Natural killer cell treated with Interleukin-12 subunit alpha and Interleukin-12 subunit beta and Interleukin-15 and Interleukin-18, amount 100 ng/mL, for 72 hours (primary cell): ENCODE results near the gene ZNF550. TPM values are rescaled to one million over a fixed set of nuclear protein-coding genes. Genes with fewer than 3 reads are reported as not detected.
A peak's percentile ranks its signal among the peaks of the same experiment; 100 is the strongest.
"Not testable (repeated sequence)": the region's sequence is repeated elsewhere in the genome, so short reads cannot be mapped to it uniquely, and the experiment has no call there.

Source experiments
- ATAC-seq, 2 donors: fragments of 150-1000 bp; cut with Tn5 transposase in 1 of 2; sonication (Bioruptor Pico), chemical (Tn5 transposase) in 1 of 2; 2 replicates each; pipeline ENCODE4 v1.10.0; 2021
- DNase-seq: peaks from one replicate; pipeline ENCODE4 v3.0.0; 2022; ENCODE audit warnings: low spot score
- H3K27ac Mint-ChIP-seq, 2 donors: 1 replicate in 1 of 2; 2 replicates in 1 of 2; pipeline ENCODE4 v1.8.0; 2022; ENCODE audit warnings: mixed read lengths in 2 of 2, mild to moderate bottlenecking in 1 of 2, moderate library complexity in 1 of 2
- H3K27me3 Mint-ChIP-seq, 2 donors: 1 replicate in 1 of 2; 2 replicates in 1 of 2; pipeline ENCODE4 v1.8.0; 2022; ENCODE audit warnings: mixed read lengths in 2 of 2
- H3K36me3 Mint-ChIP-seq: one replicate; pipeline ENCODE4 v1.8.0; 2022; ENCODE audit warnings: mixed read lengths
- H3K4me1 Mint-ChIP-seq, 2 donors: 1 replicate in 1 of 2; 2 replicates in 1 of 2; pipeline ENCODE4 v1.8.0; 2022; ENCODE audit warnings: low read depth in 2 of 2, mixed read lengths in 2 of 2, mild to moderate bottlenecking in 1 of 2
- H3K4me3 Mint-ChIP-seq: one replicate; pipeline ENCODE4 v1.8.0; 2022; ENCODE audit warnings: mixed read lengths
- H3K9me3 Mint-ChIP-seq: 2 replicates; pipeline ENCODE4 v1.8.0; 2022; ENCODE audit warnings: mixed read lengths
- total RNA-seq, 2 donors: library from RNA; stranded (reverse); gene quantifications; one replicate each; pipeline ENCODE4 v1.2.3, GENCODE V29; 2022

ZNF550 gene
- total RNA-seq, 2 donors from 2014 or later = 7.8 to 8.8 TPM

GRCh38 chr19:57563547-57563946 is 3.9 kb upstream of the ZNF550 start:
- Mint-ChIP-seq H3K27ac (no peak overlapping the region), H3K9me3 (peaks cover 22% of the 10 kb centered on the region), H3K4me3 (no peak overlapping the region), H3K36me3 (peaks cover 56% of the 10 kb centered on the region), H3K4me1 (peaks cover 15 to 20% of the 10 kb centered on the region in 2 donors), H3K27me3 (peaks cover 0 to 8% of the 10 kb centered on the region in 2 donors)
- DNase-seq (no peak), ATAC-seq (no peak)

GRCh38 chr19:57560049-57560491 is 407 bp upstream of the ZNF550 start:
- Mint-ChIP-seq H3K27ac (peak overlapping the region; percentile 72 to 87), H3K4me3 (peak overlapping the region; percentile 99), H3K27me3 (peaks cover 0 to 8% of the 10 kb centered on the region in 2 donors), H3K36me3 (peaks cover 49% of the 10 kb centered on the region), H3K4me1 (peaks cover 24 to 31% of the 10 kb centered on the region in 2 donors), H3K9me3 (peaks cover 14% of the 10 kb centered on the region)
- DNase-seq = no peak
- no peak for ATAC-seq

GRCh38 chr19:57559008-57559403 is 657 bp downstream of the ZNF550 start:
- peak; percentile 21 to 50 for ATAC-seq
- DNase-seq = no peak

GRCh38 chr19:57558525-57558924 is 1.1 kb downstream of the ZNF550 start:
- Mint-ChIP-seq H3K4me1 (peaks cover 24 to 31% of the 10 kb centered on the region in 2 donors), H3K27me3 (peaks cover 0 to 6% of the 10 kb centered on the region in 2 donors), H3K9me3 (peaks cover 9% of the 10 kb centered on the region), H3K36me3 (peaks cover 53% of the 10 kb centered on the region), H3K27ac (peak overlapping the region; percentile 72 to 87), H3K4me3 (peak overlapping the region; percentile 99)
- DNase-seq (no peak), ATAC-seq (no peak)

More at GRCh38 chr19:57559008-57559403, 657 bp downstream of the ZNF550 start:
- Mint-ChIP-seq H3K27me3 (peaks cover 0 to 8% of the 10 kb centered on the region in 2 donors), H3K4me1 (peaks cover 24 to 31% of the 10 kb centered on the region in 2 donors), H3K27ac (peak overlapping the region; percentile 72 to 87), H3K36me3 (peaks cover 53% of the 10 kb centered on the region), H3K4me3 (peak overlapping the region; percentile 99), H3K9me3 (peaks cover 12% of the 10 kb centered on the region)

GRCh38 chr19:57557659-57558058 is 2.0 kb downstream of the ZNF550 start:
- Mint-ChIP-seq H3K27me3 (peaks cover 0 to 4% of the 10 kb centered on the region in 2 donors), H3K36me3 (peaks cover 53% of the 10 kb centered on the region), H3K9me3 (peaks cover 7% of the 10 kb centered on the region), H3K27ac (peak overlapping the region in 1 of 2 donors; percentile 24), H3K4me3 (peak overlapping the region; percentile 99), H3K4me1 (peaks cover 24 to 31% of the 10 kb centered on the region in 2 donors)
- ATAC-seq = no peak
- DNase-seq = no peak

- Mint-ChIP-seq H3K4me3 (no peak overlapping the region), H3K9me3 (peaks cover 22% of the 10 kb centered on the region), H3K4me1 (no peaks in the 10 kb centered on the region), H3K27ac (no peak overlapping the region), H3K36me3 (peaks cover 78% of the 10 kb centered on the region), H3K27me3 (no peaks in the 10 kb centered on the region)
- no peak for DNase-seq
- ATAC-seq = no peak
Measured at GRCh38 chr19:57552432-57552831, 7.2 kb downstream of the ZNF550 start.

GRCh38 chr19:57546513-57546912 is 13.2 kb downstream of the ZNF550 start:
- H3K36me3 Mint-ChIP-seq = peaks cover 84% of the 10 kb centered on the region
- H3K27ac Mint-ChIP-seq = no peak overlapping the region
- H3K4me3 Mint-ChIP-seq = no peak overlapping the region
- no peak for ATAC-seq
- no peaks in the 10 kb centered on the region for H3K4me1 Mint-ChIP-seq
- no peak for DNase-seq
- H3K9me3 Mint-ChIP-seq = peaks cover 29% of the 10 kb centered on the region
- H3K27me3 Mint-ChIP-seq = no peaks in the 10 kb centered on the region

- DNase-seq (no peak), ATAC-seq (no peak)
- Mint-ChIP-seq H3K9me3 (peaks cover 37% of the 10 kb centered on the region), H3K27ac (no peak overlapping the region), H3K36me3 (peaks cover 92% of the 10 kb centered on the region), H3K27me3 (no peaks in the 10 kb centered on the region), H3K4me3 (no peak overlapping the region), H3K4me1 (peaks cover 0 to 4% of the 10 kb centered on the region in 2 donors)
Measured at GRCh38 chr19:57537953-57538547, 21.6 kb downstream of the ZNF550 start.

- Mint-ChIP-seq H3K27ac (peak within 1 kb of the TSS; percentile 72 to 85), H3K4me3 (peak within 1 kb of the TSS; percentile 92), H3K9me3 (peaks cover 11% of the 10 kb centered on the region), H3K36me3 (peaks cover 28% of the 10 kb centered on the region), H3K4me1 (peaks cover 12 to 15% of the 10 kb centered on the region in 2 donors), H3K27me3 (peaks cover 0 to 7% of the 10 kb centered on the region in 2 donors)
- DNase-seq (peak; percentile 92), ATAC-seq (peak; percentile 100)
Measured at GRCh38 chr19:57527136-57527881, 32.4 kb downstream of the ZNF550 start, which contains the start of gene ZNF549. Gene ZNF549, plus strand, starts transcription at chr19:57527356. Its CDS starts 218 bp downstream, at chr19:57527574.

GRCh38 chr19:57518021-57518420 is 41.6 kb downstream of the ZNF550 start:
- peaks cover 39% of the 10 kb centered on the region for H3K36me3 Mint-ChIP-seq
- not testable (repeated sequence) for H3K27me3 Mint-ChIP-seq, H3K4me1 Mint-ChIP-seq, DNase-seq, H3K4me3 Mint-ChIP-seq, ATAC-seq, H3K27ac Mint-ChIP-seq
- peaks cover 20% of the 10 kb centered on the region for H3K9me3 Mint-ChIP-seq

GRCh38 chr19:57515255-57515654 is 44.4 kb downstream of the ZNF550 start:
- Mint-ChIP-seq H3K4me3 (no peak overlapping the region), H3K27me3 (no peaks in the 10 kb centered on the region), H3K27ac (no peak overlapping the region), H3K36me3 (peaks cover 48% of the 10 kb centered on the region), H3K4me1 (no peaks in the 10 kb centered on the region), H3K9me3 (peaks cover 30% of the 10 kb centered on the region)
- DNase-seq (no peak), ATAC-seq (no peak)

GRCh38 chr19:57512845-57513244 is 46.8 kb downstream of the ZNF550 start:
- Mint-ChIP-seq H3K27ac (no peak overlapping the region), H3K36me3 (peaks cover 68% of the 10 kb centered on the region), H3K4me1 (no peaks in the 10 kb centered on the region), H3K4me3 (no peak overlapping the region), H3K27me3 (no peaks in the 10 kb centered on the region), H3K9me3 (peaks cover 33% of the 10 kb centered on the region)
- ATAC-seq (no peak), DNase-seq (no peak)

- Mint-ChIP-seq H3K4me1 (no peaks in the 10 kb centered on the region), H3K4me3 (no peak overlapping the region), H3K27ac (no peak overlapping the region), H3K9me3 (peaks cover 34% of the 10 kb centered on the region), H3K36me3 (peaks cover 73% of the 10 kb centered on the region), H3K27me3 (no peaks in the 10 kb centered on the region)
- ATAC-seq = no peak
- no peak for DNase-seq
Measured at GRCh38 chr19:57511484-57511883, 48.2 kb downstream of the ZNF550 start.

- H3K27ac Mint-ChIP-seq = no peak overlapping the region
- DNase-seq (no peak), ATAC-seq (no peak)
- peaks cover 25% of the 10 kb centered on the region for H3K9me3 Mint-ChIP-seq
- H3K4me3 Mint-ChIP-seq = no peak overlapping the region
- H3K27me3 Mint-ChIP-seq = no peaks in the 10 kb centered on the region
- H3K4me1 Mint-ChIP-seq = peaks cover 2 to 14% of the 10 kb centered on the region in 2 donors
- peaks cover 77% of the 10 kb centered on the region for H3K36me3 Mint-ChIP-seq
Measured at GRCh38 chr19:57506163-57506562, 53.5 kb downstream of the ZNF550 start.
